Measurements from ENCODE around the gene NAIF1.
A peak's percentile ranks its signal among the peaks of the same experiment; 100 is the strongest.
"Not testable (repeated sequence)": the region's sequence is repeated elsewhere in the genome, so short reads cannot be mapped to it uniquely, and the experiment has no call there.

The NAIF1 gene

GRCh38 chr9:128057724-128058409 lies 9.3 kb downstream of the NAIF1 start:
- no peak for DNase-seq

GRCh38 chr9:128056887-128057723 lies 10.0 kb downstream of the NAIF1 start:
- no peak for DNase-seq

GRCh38 chr9:128056086-128056485 lies 11.0 kb downstream of the NAIF1 start:
- no peak for DNase-seq

- DNase-seq, result no peak
Measured at GRCh38 chr9:128055344-128056040, 11.6 kb downstream of the NAIF1 start.

DNA sequence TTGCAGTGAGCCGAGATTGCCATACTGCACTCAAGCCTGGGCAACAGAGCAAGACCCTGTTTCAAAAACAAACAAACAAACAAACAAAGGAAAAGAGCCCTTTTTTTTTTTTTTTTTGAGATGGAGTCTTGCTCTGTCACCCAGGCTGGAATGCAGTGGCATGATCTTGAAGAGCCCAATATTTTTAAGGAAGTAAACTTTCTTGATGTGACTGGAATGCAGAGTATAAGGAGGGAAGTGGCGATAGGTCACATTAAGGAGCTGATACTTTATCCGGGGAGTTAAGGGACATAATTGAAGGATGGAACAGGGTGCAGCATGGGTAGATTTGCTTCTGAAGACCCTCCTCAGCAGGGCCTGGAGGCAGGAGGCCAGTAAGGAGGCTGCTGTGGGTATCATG lies 13.0 kb downstream of the NAIF1 start:
- DNase-seq, result no peak

DNA sequence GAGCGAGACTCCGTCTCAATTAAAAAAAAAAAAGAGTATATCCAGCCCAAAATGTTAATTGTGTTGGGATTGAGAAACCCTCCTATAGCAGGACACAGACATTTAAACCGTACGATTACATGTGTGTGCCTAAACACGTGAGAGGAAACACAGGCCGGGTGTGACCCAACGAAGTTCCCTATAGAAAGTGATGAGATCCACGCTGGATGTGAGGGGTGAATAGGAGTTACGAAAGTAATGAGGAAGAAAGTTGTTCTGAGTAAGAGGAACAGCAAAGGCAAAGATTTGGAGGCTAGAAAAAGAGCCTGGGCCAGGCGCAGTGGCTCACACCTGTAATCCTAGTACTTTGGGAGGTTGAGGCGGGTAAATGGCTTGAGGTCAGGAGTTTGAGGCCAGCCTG lies 13.6 kb downstream of the NAIF1 start:
- DNase-seq, result no peak

DNA sequence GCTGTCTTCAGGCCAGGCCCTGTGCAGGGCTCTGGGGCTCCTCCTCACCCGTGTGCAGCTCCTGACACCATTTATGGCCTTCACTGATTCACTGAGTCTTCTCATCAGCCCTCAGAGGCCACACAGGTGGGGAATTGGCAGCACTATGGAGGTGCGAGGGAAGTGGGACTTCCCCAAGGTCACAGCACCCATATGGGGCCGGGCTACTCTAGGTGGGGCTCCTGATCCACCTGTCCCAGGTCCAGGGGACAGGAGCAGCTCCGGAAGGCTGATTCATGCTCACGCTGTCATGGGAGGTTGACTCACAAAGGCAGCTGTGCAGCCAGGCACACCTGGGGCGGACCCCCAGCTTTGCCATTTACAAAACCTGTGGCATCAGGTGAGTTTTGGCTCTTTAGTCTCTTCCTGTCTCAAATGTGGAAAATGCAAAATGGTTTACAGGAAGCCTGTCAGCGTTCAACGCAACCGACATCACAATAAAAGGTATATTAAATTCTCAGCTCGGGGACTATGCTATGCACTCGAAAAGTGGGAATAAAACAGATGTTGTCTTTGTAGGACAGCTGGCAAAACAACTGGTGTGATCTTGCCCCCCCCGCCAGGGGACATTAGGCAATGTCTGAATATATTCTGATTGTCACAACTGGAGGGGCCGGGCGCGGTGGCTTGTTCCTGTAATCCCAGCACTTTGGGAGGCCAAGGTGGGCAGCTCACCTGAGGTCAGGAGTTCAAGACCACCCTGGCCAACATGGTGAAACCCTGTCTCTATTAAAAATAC lies 15.0 kb downstream of the NAIF1 start:
- DNase-seq, result no peak

DNA sequence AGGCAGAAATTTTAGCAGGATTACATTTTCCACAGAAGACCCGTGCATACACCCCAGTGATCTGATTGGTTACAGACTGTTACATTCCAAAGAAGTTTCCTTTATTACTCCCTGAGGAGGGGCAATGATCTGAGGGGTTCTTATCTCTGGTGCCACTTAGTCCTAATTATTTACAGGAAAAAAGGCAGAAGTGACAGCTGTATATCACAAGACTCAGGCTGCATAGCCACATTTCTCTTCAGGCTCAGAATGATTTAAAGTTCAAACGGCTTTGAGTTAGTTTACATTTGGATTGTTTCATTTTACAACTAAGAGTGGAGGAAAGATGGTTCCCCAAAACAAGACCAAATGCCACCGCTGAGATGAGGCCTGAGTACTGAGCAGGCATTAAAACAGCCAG lies 17.3 kb downstream of the NAIF1 start:
- DNase-seq, result no peak

- DNase-seq, result no peak
Measured at GRCh38 chr9:128048663-128049062, 18.5 kb downstream of the NAIF1 start.

DNA sequence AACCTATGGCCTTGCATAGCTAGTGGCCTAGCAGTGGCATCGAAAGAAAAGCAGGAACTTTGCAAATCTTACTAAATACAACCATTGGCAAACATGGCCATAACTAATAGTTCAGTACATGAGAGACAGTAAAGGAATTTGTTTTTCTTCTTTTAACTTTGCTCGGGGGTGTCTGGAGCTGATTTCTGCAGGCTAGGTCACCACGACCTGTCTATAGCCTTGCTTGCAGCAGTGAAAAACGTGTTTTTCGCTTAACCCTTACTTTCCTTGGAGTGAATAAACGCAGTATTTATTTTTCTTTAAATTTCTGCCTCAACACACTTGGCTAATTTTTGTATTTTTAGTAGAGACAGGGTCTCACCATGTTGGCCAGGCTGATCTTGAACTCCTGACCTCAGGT lies 19.9 kb downstream of the NAIF1 start:
- DNase-seq, result no peak

DNA sequence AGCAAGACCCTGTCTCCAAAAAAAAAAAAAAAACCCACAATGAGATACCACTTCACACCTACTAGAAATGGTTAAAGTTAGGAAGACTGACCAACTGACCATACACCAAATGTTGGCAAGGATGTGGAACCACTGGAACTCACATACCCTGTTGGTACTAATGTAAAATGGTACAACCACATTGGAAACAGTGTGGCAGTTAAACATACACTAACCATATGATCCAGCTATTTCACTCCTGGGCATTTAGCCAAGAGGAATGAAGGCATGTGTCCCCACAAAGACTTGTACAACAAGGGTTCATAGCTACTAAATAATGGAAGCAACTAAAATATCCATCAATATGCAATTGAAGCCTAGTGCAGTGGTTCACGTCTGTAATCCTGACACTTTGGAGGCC lies 21.3 kb downstream of the NAIF1 start:
- DNase-seq, result no peak

- not testable (repeated sequence) for DNase-seq
Measured at GRCh38 chr9:128045409-128045808, 21.7 kb downstream of the NAIF1 start.

- no peak for DNase-seq
Measured at GRCh38 chr9:128043467-128043868, 23.7 kb downstream of the NAIF1 start.

DNA sequence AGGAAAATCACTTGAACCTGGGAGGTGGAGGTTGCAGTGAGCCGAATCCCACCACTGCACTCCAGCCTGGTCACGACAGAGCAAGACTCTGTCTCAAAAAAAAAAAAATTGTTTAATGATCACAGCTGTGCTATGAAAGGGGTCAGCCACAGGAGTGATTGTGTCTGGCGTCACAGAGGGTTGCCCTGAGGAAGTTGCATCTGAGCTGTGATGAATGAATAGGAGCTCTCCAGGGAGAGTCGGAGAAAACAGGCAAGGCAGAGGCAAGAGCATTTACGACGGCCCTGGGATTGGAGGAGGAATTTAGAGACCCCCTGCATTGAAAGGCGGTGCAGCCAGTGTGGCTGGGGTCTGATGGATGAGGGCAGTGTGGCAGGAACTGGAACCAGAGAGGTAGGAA lies 25.1 kb downstream of the NAIF1 start:
- DNase-seq, result no peak

DNA sequence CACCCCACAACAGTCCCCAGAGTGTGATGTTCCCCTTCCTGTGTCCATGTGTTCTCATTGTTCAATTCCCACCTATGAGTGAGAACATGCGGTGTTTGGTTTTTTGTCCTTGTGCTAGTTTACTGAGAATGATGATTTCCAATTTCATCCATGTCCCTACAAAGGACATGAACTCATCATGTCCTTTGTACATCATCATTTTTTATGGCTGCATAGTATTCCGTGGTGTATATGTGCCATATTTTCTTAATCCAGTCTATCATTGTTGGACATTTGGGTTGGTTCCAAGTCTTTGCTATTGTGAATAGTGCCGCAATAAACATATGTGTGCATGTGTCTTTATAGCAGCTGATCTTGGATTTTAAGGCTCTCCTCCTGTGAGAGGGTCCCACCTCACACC lies 26.3 kb downstream of the NAIF1 start:
- not testable (repeated sequence) for DNase-seq

- not testable (repeated sequence) for DNase-seq
Measured at GRCh38 chr9:128036522-128036921, 30.6 kb downstream of the NAIF1 start.

DNA sequence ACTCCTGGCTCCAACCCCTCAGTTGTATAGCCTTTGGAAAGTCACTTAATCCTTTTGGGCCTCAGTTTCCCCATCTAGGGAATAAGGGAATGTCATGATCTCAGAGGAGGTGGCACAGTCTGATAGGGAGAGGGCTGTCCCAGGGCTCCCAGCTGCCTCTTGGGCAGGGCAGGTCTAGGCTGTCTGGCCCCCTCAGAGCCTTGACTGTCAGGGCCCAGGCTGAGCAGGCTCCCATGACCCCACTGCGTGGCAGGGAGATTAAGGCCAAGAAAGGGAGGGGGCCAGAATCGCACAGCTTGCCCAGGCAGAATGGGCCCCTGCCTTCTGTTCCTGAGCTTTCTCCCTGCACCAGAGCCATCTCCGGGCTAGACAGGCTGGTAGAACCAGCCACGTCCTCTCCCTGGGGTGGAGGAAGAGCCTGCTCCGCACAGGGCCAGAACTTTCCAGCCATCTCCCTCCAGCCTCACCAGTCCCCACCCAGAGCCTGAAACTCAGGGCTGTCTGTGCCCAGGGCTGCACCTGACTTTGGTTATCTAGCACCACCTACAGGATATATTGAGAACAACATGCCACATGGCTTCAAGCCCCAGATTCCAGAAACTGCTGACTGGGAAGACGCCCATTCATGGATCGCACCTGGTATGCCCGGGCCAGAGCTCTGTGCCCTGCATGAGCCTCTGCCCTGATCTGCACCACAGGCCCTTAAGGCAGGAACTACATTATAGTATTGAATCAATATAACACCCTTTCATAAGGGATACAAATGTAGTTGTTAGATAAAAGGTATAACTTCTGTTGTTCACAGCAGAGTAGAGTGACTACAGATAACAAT lies 32.1 kb downstream of the NAIF1 start:
- DNase-seq, result peak; percentile 85

DNA sequence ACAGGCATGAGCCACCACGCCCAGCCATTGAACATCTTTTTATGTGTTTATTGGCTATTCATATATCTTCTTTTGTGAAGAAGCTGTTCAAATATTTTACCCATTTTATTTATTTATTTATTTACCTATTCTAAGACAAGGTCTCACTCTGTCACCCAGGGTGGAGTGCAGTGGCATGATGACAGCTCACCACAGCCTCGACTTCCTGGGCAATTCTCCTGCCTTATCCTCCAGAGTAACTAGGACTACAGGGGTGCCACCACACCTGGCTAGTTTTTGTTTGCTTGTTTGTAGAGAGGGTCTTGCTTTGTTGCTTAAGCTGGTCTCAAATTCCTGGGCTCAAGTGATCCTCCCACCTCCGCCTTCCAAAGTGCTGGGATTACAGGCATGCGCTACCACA lies 33.5 kb downstream of the NAIF1 start:
- DNase-seq, result no peak

- no peak for DNase-seq
Measured at GRCh38 chr9:128027705-128028104, 39.4 kb downstream of the NAIF1 start.

DNA sequence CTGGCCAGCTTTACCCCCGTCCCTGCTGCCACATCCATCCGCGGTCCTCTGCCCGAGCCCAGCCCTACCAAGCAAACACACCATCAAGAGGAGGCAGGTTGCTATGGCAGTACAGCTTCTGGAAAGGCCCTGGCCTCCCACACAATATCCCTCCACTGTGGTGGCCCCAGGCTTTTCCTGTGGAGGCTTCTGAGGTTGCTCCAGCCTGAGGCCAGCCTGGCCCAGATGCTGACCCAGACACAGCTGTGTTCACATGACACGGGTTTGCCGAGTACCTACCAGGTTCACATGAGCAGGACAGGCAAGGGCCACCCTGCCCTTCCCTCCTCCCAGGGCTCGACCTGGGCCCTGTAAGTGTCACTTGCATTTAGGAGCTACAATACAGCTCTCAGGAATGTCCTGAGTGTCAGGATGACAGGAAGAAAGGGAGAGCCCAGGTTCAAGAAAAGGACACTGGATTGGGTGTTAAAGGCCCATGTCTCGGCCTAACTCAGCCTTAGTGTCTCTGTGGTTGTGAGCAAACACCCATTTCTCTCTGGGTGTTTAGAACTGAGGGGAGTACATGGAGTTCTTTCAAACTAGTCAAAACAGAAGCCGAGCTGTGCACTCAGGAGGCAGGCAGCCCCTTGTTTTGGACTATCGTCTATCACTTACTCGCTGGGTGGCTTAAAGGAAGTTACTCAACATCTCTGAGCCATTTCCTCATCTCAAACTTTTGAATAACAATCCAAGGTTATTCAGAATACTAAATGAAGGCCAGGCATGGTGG lies 40.2 kb downstream of the NAIF1 start:
- peak; percentile 79 for DNase-seq

DNA sequence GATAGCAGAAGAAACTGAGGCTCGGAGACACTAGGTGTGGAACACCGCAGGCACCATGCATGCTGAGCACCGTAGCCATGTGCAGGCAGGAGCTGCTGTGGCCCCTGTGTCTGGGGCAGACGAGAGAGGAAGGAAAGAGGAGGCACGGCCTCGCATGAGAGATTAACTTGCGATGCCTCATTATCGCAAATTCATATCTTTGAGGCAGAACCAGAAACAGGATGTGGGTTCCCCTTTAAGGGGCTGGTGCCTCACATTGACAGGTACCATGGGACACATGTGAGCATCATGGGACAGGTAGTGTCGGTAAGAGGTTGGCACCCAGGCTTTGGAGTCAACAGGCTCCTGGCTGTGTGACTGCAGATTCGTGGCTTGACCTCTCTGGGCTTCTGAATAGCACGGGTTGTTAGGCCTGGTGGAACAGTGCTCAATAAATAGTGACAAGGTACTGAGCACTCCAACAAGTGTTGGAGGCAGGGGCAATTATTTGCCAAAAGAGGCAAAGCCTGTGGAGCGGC lies 40.8 kb downstream of the NAIF1 start:
- peak; percentile 92 for DNase-seq

All from activated effector memory CD4-positive, alpha-beta T cell treated with anti-CD3 and anti-CD28 coated beads, Interleukin-2, amount 50 U/mL, for 16 hours (primary cell).